ENCODE data around the gene EPM2A.

The EPM2A gene

DNA sequence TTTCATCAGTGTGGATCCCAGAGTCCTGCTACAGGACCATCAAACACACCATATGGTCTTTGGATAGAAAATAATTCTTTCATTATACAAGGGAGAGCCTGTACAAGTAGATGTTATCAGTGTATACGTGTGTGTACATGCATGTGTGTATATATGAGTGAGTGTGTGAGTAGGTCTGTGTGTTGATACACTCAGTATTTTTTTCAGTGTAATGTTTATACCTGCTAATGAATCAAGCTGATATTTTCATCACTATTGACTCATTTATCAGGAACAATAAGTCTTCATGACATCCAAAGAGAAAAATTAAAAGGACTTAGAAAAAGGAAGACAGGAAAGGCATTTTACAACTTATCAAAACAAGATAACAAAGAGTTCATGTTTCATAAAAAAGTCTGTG is 66.5 kb downstream of the EPM2A start:
- DNase-seq: no peak

DNA sequence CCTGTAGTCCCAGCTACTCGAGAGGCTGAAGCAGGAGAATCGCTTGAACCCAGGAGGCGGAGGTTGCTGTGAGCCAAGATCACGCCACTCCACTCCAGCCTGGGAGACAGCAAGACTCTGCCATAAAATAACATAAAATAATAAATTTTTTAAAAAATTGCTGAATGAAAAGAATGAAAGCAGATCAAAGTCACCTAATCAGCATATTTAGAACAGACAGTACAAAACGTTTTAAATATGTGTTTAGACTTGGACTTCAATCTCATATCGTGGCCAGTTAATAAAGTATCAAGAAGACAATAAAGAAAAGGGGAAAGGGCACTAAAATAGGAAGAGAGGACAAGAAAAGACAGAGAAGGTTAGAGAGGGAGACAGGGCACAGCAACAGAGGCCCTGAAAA is 74.6 kb downstream of the EPM2A start:
- no peak for DNase-seq

DNA sequence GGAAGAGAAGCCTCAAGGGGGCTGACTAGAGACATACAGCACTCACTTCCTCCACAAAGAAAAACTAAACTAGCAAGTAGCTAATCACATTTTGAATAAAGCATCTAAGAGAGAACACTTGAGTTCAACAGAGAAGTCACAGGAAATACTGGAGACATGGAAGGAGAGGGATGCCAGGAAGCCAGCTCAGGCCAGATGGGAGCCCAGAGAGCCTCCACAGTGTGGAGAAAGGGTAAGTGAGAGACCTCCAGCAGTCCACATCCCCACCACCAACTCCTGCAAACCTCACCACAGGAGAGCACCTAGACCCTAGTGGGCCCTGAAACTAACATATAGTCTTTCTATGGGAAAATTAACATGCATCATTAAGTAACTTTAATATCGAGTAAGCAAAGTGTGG is 79.2 kb downstream of the EPM2A start:
- DNase-seq: no peak

DNA sequence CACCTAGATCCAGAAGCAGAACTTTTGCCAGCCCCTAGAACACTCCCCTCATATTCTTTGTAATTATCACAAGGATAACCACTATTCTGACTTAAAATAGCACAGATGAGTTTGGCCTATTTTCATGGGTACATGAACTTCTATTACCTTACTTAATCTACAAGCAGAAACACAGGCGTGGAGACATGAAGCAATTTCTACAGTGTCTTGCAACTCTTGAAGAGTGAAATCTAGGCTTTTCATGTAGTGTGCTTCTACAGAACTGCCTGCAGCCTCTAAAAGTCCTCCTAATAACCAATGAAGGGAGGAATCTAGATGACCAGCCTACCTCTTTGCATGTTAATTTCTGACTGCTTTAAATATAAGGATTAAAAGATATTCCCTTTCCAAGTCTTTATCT is 82.7 kb downstream of the EPM2A start:
- no peak for DNase-seq

DNA sequence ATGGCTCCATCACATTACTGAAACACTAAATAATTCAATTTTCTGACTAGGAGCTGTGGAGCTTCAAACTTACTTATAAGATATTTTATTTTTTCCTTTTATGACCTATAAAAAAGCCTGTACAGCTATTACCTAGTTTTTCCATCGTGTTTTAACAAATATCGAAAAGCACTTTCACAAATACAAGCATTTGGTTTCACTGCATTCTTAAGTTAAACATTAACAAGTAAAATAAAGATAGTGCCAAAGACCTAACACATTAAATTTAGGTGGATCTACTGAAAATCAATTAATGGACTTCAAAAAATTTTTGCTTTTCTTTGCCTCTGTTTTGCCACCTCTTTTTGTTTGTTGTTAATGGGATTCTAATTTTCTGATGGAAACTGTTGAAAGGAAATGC is 83.3 kb downstream of the EPM2A start:
- no peak for DNase-seq

DNA sequence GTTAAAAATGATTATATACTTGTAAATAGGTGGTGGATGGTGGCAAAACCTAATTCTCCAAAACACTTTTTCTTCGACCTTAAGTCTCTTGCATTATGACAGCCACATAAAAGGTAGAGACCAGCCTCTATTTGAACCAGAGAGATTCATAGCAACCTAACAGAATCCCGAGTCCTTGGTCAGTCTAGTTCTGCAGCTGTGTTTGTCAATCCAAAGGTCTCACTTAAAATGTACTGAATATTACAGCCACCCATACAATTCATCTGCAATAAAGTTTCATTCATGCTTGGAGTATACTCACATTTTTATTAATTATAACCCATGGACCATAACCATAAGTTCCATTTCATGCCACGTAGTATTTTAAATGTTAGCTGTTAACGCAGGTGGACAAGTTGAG is 87.2 kb downstream of the EPM2A start:
- no peak for DNase-seq

DNA sequence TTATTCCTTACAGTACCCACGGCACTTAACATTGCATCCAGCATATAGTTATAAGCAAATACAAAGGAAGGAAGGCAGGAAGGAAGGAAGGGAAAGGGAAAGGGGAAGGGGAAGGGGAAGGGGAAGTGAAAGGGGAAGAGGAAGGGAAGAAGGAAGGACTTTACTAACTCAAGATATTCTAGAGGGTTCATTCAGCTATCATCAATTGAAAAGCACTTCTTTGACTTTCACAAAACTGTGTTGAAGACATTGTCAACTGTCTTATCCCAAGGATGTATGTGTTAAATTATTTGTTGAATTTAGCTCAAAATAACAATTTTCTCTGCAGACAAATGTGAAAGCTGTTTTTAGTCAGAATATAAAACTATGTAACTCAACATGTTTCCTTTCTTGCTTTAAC is 87.7 kb downstream of the EPM2A start:
- no peak for DNase-seq

DNA sequence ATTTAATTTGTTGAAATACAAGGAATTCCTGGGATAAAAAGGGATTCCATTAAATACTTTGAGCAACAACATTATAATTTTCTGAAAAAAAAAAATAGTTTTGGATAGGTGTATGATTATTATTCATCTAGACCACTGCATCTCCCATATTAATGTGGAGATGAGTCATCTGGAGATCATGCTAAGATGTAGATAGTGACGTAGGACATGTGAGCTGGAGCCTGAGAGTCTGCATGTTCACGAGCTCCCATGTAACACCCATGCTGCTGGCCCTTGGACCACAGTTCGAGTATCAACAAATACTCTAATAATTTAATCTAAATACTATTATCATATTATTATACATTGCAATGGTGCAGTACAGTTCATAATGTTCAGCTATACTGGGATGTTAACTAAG is 91.6 kb downstream of the EPM2A start:
- no peak for DNase-seq

DNA sequence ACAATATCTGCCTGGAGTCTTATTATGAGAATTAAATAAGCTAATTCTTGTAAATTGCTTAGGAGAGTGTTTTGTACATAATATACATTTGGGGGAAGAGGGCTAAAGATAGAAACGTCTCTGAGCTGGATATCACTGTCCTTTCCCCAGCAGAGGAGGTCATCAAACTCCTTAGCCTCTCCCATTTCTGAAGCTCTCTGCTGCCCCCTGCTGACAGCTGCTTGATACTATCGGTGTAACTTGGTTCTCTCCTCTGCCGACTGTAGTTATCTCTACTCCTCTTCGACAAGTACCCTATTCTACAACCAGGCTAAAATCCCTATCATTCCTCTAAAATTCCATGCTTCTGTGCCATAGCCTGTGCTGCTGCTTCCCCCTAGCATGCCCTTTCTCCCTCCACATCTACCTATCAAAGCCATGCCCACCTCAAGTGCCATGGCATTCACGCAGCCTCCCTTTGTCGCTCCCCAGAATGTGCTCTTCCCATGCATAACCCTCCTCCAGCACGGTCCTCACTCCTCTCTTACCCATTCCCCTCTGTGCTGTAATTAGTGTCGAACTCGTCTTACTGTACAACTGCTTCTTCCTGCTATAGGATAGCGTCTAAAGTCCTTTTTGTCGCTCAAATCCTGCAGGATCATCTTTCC is 101.2 kb downstream of the EPM2A start:
- DNase-seq: peak; percentile 59 to 80

DNA sequence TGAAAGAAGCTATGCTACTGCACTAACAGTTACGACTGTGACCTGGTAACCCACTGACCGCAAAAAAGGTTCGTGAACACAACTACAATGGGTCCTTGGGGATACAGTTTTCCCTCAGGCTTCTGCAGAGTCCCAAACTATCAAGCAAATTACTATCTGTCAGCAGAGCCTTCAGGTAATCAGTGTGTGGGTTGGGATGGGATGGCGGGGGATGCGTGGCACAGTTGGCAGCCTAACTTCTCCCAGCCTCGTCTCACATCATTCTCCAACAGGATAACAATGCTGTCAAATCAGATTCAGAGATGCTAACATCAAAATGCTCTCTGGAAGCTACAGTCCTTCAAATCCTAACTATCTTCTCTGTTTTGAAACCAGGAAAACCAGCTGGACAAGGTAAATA is 102.3 kb downstream of the EPM2A start:
- DNase-seq: no peak

DNA sequence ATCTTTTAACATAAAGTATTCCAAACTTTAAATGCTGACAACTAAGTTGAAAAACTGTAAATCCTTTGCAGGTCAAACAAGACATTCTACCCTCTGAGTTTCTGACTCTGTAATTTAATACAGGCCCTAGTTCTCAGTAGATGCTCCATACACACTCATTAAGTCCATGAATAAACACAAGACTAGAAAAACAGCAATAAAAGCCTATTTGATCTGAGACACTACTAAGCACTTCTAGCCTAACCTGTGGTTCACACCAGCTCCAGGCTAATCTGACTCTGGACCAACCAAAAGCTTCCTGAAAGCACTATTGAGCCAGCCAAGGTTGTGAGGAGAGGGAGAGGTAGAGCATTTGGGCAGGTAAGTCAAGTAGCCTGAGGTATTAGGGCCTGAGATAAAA is 103.9 kb downstream of the EPM2A start:
- no peak for DNase-seq

DNA sequence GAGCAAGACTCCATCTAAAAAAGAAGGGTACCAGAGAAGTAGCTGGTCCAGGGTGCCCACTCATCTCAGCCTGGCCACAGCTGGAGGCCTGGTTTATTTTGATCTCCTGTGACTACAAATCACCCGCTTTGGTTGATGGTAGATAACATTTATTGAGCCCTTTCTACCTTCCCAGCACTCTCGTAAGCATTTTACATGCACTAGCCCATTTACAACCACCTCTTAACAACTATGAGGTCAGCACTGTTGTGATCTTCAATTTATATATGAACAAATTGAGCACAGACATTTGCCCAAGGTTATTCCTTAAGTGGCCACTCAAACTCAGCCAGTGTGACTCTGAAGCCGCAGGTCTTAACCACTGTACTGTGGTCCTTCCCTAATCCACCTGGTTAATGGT is 104.7 kb downstream of the EPM2A start:
- DNase-seq: no peak

DNA sequence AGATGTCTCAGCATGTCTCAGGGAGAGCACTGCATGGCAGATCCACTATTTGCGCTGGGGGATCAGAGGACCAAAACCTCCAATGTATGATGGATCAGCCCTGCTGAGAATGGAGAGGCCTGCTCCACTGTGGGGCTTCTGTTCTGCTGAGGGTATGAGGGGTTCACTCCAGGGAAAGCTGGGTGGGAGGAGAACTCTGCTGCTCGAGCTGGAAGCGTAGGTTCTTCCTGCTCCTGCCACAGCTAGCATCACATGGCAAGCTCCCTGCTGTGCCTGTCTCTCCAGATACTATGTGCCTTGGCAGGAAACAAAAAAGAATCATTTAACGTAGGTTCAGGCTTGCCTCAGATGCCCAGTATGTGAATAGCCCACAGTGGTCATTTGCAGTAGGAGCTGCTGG is 105.8 kb downstream of the EPM2A start:
- no peak for DNase-seq

DNA sequence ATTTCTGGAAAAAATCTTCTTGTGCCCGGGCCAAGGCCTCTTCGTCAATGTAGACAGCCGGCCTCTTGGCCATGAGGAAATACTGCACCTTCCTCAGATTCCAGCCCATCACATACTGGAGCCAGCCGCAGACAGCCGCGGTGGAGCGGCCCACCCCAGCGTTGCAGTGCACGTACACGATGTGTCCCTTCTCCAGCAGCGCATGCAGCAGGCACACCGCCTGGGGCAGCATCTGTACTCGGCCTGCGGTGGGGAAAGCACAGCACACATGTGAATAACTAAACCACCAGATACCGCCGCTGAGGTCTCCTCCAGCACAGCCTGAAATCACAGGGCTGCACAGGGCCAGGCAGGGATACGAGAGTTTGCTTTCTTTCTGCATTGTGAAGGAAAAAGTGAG is 107.9 kb downstream of the EPM2A start:
- DNase-seq: no peak

DNA sequence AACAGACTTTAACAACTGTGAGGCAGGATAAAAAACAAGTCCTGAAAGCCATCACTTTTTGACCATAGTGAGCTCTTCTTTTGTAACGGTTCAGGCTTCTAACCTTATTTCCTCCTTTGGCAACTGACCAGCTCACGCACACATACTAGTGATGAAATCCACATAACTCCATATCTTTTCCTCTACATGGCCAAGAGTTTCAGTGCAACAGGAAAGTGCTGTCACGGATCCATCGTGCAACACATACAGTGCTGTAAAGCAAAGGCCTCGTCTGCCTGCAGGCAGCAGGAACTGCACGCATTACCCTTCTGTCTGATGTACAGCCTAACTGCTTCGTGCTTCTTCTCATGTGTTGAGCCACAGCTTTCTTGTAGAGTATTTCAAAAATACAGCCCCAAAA is 108.5 kb downstream of the EPM2A start:
- DNase-seq: no peak

DNA sequence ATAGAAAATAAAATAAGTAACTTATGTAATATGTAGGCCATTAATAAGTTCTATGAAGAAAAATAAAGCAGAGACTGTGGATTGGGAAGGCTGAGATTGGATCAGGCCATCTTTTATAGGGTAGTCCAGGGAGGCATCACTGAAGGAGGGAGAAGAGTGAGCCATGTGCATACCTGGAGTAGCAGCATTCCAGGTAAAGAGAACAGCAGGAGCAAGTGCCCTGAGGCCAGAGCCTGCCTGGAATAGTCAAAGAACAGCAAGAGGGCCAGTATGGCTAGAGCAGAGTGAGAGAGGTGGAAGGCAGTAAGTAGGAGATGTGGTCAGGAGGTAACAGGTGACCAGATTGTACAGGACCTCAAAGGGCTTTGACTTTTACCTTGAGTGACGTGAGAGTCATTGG is 112.1 kb downstream of the EPM2A start:
- DNase-seq: no peak

DNA sequence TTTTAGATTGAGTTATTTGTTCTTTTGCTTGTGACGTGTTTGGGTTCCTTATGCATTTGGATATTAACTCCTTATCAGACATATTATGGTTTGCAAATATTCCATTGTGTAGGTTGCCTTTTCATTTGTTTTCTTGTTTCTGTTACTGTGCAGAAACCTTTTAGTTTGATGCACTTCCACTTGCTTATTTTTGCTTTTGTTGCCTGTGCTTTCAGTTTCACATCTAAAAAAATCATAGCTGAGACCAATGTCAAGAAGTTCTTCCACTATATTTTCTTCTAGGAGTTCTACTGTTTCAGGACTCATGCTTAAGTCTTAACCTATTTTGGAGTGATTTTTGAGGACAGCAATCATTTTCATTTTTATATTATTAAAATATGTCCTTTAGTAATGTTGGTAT is 113.5 kb downstream of the EPM2A start:
- no peak for DNase-seq

DNA sequence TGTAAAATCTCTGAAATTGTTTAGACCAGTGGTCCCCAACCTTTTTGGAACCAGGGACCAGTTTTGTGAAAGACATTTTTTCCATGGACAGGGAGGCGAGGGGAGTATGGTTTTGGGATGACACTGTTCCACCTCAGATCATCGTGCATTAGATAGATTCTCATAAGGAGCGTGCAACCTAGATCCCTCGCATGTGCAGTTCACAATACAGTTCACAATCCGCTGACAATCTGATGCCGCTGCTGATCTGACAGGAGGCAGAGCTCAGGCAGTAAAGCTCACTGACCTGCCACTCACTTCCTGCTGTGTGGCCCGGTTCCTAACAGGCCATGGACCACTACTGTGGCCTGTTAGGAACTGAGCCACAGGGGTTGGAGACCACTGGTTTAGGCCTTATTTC is 115.2 kb downstream of the EPM2A start:
- DNase-seq: no peak

DNA sequence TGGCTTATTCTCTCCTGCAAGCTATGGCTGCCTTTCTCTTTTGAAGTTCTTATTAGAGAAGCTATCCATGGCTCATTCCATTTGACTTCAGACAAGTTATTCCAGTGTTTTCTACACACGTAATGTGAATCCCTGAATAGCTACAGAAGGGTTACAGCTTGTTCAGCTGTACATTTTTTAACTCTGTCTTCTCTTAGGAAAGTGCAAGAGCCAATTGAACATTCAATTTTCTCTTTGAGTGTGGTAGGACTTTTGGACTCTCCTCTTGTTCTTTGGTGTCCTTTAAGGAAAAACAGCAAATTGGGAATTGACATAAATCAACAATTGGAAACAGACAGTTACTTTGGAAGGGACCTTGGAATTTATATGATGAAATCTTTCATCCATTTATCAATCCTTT is 125.8 kb downstream of the EPM2A start:
- DNase-seq: no peak

DNA sequence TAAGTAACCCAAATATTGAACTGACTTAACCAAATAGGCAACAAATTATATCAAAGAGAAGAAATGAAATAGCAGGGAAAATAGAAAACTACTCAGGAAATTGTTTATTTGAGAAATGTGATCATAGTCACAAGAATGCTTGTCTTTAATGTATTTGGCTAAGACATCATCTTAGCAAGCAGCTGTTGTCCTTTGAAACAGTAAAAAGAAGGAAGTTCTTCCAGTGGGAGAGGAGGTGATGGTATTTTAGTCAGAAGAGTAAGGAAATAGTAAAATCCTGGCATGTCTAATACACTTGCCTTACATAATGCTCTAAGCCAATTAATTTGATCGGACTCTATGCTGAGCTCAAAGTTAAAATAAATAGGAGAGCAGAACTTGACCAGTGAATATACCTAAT is 126.5 kb downstream of the EPM2A start:
- no peak for DNase-seq

DNA sequence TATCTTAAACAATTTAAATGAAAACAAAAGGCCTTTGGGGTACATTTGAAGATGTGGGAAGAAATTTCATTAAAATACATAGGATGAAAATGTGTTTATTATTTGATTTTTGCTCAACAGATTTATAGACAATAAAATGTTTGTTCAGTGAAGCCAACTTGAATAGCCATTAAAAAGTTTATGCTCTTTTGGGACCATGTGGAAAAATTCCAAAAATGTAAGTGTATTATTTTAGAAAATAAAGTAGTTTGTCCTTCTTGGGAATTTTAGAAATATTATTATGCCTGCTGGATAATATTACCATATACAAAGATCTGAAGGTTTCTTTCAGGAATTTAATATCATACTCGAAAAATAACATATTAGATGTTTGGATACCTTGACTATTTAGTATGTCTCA is 131.3 kb downstream of the EPM2A start:
- no peak for DNase-seq

DNA sequence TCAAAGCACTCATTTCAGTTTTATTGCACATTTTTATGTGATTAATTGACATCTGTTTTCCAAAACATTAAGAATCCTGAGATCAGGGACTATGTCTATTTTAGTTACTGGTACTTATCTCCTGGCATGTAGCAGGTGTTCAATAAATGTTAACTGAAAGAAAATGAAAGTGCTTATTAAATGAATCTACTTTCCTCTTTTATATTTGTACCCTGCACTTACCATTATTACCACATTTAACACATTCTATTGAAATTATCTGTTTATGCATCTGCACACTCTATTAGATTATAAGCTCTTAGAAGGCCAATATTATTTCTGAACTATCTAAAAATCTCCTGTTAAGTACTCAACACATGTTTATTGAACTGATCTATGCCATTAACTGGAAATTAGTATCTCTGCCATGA is 131.9 kb downstream of the EPM2A start:
- no peak for DNase-seq

DNA sequence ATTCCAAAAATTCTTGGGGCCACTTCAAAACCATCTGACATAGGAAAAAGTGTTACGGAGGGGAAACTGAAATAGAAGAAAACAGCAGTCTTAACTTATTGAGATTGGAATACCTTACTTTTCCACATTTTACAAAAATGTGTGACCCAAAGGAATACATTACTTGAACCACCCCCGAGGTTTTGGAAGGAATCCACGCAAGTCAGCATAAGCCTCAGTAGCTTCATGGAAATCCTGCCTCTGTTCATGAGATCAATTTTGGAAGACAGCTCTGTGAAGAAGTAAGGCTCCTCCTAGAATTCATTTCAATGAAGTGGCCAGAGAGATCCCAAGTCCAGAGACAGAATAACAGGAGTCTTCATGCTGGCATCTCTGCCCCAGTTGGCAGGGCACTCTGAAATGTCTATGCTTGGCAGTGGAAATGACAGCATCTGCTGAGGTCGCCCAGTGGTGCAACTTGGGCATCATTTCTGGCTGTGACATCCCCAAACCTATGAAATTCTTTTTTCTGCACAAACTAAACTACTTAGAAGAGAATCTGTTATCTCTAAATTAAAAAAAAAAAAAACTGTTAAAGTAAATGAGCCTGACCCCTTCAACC is 132.5 kb downstream of the EPM2A start:
- no peak for DNase-seq

DNA sequence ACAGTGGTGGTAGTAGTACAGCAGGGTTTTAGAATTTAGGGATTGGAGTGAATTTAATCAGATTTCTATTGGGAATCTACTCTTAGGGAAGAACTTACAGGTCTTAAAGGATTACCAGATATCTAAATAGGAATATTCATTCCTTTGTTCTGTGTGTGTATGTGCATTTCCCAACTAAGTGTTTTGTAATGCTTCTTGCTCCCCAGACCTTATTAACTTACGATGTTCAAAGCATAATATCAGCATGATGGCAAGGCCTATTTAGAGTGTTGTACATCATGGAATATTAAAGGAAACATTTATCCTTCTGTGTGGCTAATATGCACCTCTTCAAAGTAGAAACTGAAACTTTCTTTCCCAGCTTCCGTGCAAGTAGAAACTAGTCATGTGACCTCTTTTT is 133.9 kb downstream of the EPM2A start:
- no peak for DNase-seq

DNA sequence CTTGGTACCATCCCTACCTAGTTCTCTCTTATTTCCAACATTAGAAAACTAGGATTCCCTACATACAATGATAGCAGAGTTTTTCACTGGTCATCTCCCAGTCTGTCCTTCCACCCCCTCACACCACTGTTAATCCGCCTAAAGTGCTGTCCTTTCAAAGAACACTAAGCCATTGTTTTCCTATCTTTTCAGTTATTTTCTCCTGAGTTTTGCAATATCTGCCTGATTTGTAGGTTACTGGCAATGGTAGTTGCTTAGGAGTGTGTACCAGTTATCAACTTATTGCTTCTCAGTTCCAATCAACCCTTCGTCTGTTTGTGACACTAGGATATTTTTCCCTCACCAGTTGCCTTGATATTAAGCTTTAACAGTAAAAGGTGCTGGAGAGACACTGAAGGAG is 135.0 kb downstream of the EPM2A start:
- no peak for DNase-seq

DNA sequence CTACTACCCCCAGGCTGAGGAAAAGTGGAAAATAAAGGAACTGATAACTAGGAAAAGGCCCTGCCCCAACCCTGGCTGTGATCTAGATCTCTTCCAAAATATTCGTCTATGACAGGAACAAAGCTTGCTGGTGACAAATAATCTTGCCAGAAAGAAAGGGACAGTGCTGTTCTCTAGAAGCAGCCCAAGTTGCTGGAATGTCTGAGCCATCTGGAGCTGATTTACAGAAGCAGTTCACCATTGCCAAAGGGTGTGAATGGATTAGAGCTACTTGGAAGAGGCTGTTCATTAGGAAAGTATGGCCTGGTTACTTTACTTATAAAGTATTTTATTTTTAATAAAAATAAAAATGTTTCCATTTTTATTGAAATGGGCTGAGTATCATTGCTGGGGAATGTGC is 146.3 kb downstream of the EPM2A start:
- DNase-seq: no peak
